Adrenal gland (tissue), 12 donors: ENCODE measurements around the gene TMEM214. TPM values are rescaled to one million over a fixed set of nuclear protein-coding genes. Genes with fewer than 3 reads are reported as not detected.

Experiments
- DNase-seq, 7 donors: peaks; one replicate each; pipeline ENCODE4 v3.0.0-alpha.2; 2019 to 2020
- H3K27ac ChIP-seq, 5 donors: fragments of 200-600 bp; sonication (generic) in 4 of 5; 1 replicate in 3 of 5; 2 replicates in 2 of 5; pipeline versions ENCODE4 v1.5.1 to v1.8.0; 2016 to 2020; ENCODE audit warnings: mild to moderate bottlenecking in 1 of 5
- H3K27me3 ChIP-seq: fragments of 200-600 bp; 2 replicates; pipeline ENCODE4 v1.8.0; 2021
- H3K36me3 ChIP-seq, 2 donors: fragments of 200-600 bp; replicated peaks in 1 of 2; 1 replicate in 1 of 2; 2 replicates in 1 of 2; pipeline versions ENCODE4 v1.5.1 to v1.8.0; 2018 to 2022
- H3K4me1 ChIP-seq, 2 donors: fragments of 200-600 bp; replicated peaks in 1 of 2; 1 replicate in 1 of 2; 2 replicates in 1 of 2; pipeline versions ENCODE4 v1.5.1 to v1.8.0; 2018 to 2021
- H3K4me3 ChIP-seq, 4 donors: fragments of 200-600 bp; sonication (generic) in 3 of 4; one replicate each; pipeline ENCODE4 v1.5.1; 2016 to 2018
- H3K9me3 ChIP-seq, 3 donors: fragments of 200-600 bp; sonication (generic) in 1 of 3; replicated peaks in 1 of 3; 1 replicate in 2 of 3; 2 replicates in 1 of 3; pipeline versions ENCODE4 v1.5.1 to v1.8.0; 2016 to 2021
- CTCF ChIP-seq, 6 experiments: fragments of 450-650 bp in 4 of 6; fragments of 200-600 bp in 2 of 6; sonication (generic) in 1 of 6; IDR thresholded peaks; 1 replicate in 5 of 6; 2 replicates in 1 of 6; pipeline versions ENCODE4 v1.5.1 to v1.8.0; 2016 to 2021; ENCODE audit warnings: antibody characterized with exemption in 6 of 6, mild to moderate bottlenecking in 2 of 6, moderate library complexity in 1 of 6
- POLR2A ChIP-seq, 2 donors: fragments of 450-650 bp; IDR thresholded peaks; one replicate each; pipeline ENCODE4 v1.6.1; 2017; ENCODE audit warnings: antibody characterized with exemption in 2 of 2, mild to moderate bottlenecking in 2 of 2, moderate library complexity in 1 of 2
- WGBS, 4 donors: extraction: QIAGEN DNeasy Blood & Tissue Kit in 2 of 4; methylation state at CpG; one replicate each; pipeline versions ENCODE4 v1.1.5 to v1.1.7; 2013 to 2017; 5-methylcytosine and 5-hydroxymethylcytosine counted together
- intact Hi-C, 2 donors: fragments of 100-400 bp; cut with DNase I; formaldehyde crosslinking; loops; one replicate each; pipeline versions ENCODE4 v1.14.1 to v1.15.0; 2022 to 2023
- polyA plus RNA-seq, 3 donors: library from polyadenylated mRNA; stranded (reverse); fragments of 200-250 nt in 2 of 3; fragments of 350-450 nt in 1 of 3; fragmentation: Illumina TruSeq in 1 of 3; extraction: RNeasy Lipid Tissue Mini Kit (QIAGEN cat#74804) in 1 of 3; gene quantifications; one replicate each; pipeline ENCODE4 v1.2.3, GENCODE V29; 2013 to 2014
- total RNA-seq, 9 donors: library from RNA; depleted of rRNA in 4 of 9; stranded (reverse); fragments of >200 nt in 4 of 9; fragments of 120-200 nt in 1 of 9; fragmentation: NEBNext Ultra II Directional in 1 of 9; extraction: Animal tissue kit (Norgen Biotek cat#: 25700) in 1 of 9; gene quantifications; one replicate each; pipeline versions ENCODE4 v1.1.0 to v1.2.4, GENCODE V29; 2013 to 2023
- donor health status: healthy with polysubstance abuse.
- donor health status: Bipolar disorder and iron deficiency.
- donor health status: DM: yes; HTN: yes; CAD: no.
- donor health status: DM: no; HTN: no; CAD: no.
- donor health status: DM: no; HTN: no; CAD: no.
- donor health status: DM: yes; HTN: yes; CAD: no.

The TMEM214 gene
- total and polyA plus RNA-seq, 12 donors: 25.2 to 124 (median 60.1) TPM

GRCh38 chr2:27025281-27025800 is 7.4 kb upstream of the TMEM214 start:
- 89 to 94% (median 92%) methylated on average over 10 to 13 of the region's 13 CpGs for WGBS, 4 donors
- no peak for DNase-seq
- no peak for TF ChIP-seq POLR2A (IDR thresholded peaks at IDR 0.05)
- no peak for TF ChIP-seq CTCF (IDR thresholded peaks at IDR 0.05)
- Histone ChIP-seq H3K9me3 (no peaks in the 10 kb centered on the region), H3K27me3 (no peaks in the 10 kb centered on the region), H3K4me3 (no peak overlapping the region), H3K36me3 (peaks cover 0 to 17% of the 10 kb centered on the region in 2 donors), H3K27ac (no peak overlapping the region), H3K4me1 (no peaks in the 10 kb centered on the region)
- intact Hi-C loops: no loop called here

GRCh38 chr2:27025861-27026851 is 6.6 kb upstream of the TMEM214 start:
- DNase-seq: no peak
- Histone ChIP-seq H3K36me3 (peaks cover 0 to 17% of the 10 kb centered on the region in 2 donors), H3K4me3 (no peak overlapping the region), H3K27ac (no peak overlapping the region), H3K9me3 (no peaks in the 10 kb centered on the region), H3K4me1 (no peaks in the 10 kb centered on the region), H3K27me3 (no peaks in the 10 kb centered on the region)
- intact Hi-C loops: no loop called here
- 91 to 95% (median 94%) methylated on average over 21 to 24 of the region's 24 CpGs for WGBS, 4 donors
- TF ChIP-seq CTCF (IDR thresholded peaks at IDR 0.05) (no peak), POLR2A (IDR thresholded peaks at IDR 0.05) (no peak)

GRCh38 chr2:27027211-27027651 is 5.5 kb upstream of the TMEM214 start:
- whole genome bisulfite sequencing, 4 donors: 91 to 96% (median 94%) methylated on average over 4 to 10 of the region's 10 CpGs
- no peaks in the 10 kb centered on the region for H3K9me3 ChIP-seq
- H3K27me3 ChIP-seq: no peaks in the 10 kb centered on the region
- H3K4me1 ChIP-seq: peaks cover 0 to 5% of the 10 kb centered on the region in 2 donors
- H3K27ac ChIP-seq: no peak overlapping the region
- TF ChIP-seq POLR2A (IDR thresholded peaks at IDR 0.05) (no peak), CTCF (IDR thresholded peaks at IDR 0.05) (no peak)
- intact Hi-C loops: no loop called here
- H3K4me3 ChIP-seq: no peak overlapping the region
- H3K36me3 ChIP-seq: peaks cover 0 to 17% of the 10 kb centered on the region in 2 donors
- DNase-seq: no peak

- no peak overlapping the region for H3K27ac ChIP-seq
- intact Hi-C loops: no loop called here
- 86 to 93% (median 91%) methylated on average over 2 of the region's 2 CpGs for WGBS, 4 donors
- H3K27me3 ChIP-seq: no peaks in the 10 kb centered on the region
- TF ChIP-seq CTCF (IDR thresholded peaks at IDR 0.05) (no peak), POLR2A (IDR thresholded peaks at IDR 0.05) (no peak)
- no peak overlapping the region for H3K4me3 ChIP-seq
- DNase-seq: no peak
- H3K9me3 ChIP-seq: no peaks in the 10 kb centered on the region
- H3K4me1 ChIP-seq: peaks cover 7 to 12% of the 10 kb centered on the region in 2 donors
- peaks cover 0 to 8% of the 10 kb centered on the region in 2 donors for H3K36me3 ChIP-seq
These were observed 3.7 kb upstream of the TMEM214 start for GRCh38 chr2:27029051-27029450.
